AG08396 (cell line): ENCODE measurements around the gene MOB3A.
"Not testable (repeated sequence)": the region's sequence is repeated elsewhere in the genome, so short reads cannot be mapped to it uniquely, and the experiment has no call there.

Source experiments
- DNase-seq: peaks from one replicate; pipeline ENCODE4 v3.0.0; 2012; ENCODE audit warnings: low spot score, mixed read lengths

The MOB3A gene

DNA sequence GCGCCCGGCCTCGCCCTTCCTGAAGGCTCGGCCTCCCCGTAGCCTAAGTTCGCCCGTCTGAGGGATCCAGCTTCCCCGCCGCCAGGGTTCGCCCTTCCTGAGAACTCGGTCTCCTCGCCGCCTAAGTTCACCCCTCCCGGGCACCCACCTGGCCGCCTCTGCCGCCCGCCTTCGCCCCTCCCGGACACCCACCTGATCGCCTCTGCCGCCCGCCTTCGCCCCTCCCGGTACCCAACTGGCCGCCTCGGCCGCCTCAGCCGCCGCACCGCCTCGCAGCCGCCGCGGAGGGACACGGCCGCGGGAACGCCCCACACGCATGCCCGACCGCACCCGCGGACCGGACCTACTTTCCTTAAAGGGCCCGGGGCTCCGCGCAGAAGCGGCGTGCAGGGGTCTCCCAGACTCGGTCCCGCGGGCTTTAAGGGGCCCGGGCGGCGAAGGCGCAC lies at the start of gene MOB3A:
Gene MOB3A (minus strand): TSS at position 293 of the 446 bp plus-strand sequence. CDS start 17,766 bp downstream, outside the sequence.
- DNase-seq, result no peak

DNA sequence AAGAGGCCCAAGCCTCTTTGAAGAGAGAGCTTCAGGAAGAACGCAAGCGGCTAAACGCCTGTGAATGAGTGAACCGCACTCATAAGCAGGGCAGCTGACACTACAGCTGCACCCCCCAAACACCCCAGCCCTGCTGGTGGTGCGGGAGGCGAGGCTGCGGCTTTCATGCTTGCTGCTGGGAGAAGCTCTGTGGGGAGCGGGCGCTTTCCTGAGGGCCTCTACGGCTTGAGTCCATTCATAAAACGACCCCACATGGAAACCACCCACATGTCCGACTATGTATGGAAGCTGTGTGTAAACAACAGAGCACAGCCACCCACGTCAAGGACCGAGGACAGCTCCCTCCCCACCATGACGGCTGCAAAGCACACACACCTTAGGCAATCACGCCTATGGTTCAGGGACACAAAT lies 49.7 kb upstream of the MOB3A start:
- DNase-seq, result no peak

DNA sequence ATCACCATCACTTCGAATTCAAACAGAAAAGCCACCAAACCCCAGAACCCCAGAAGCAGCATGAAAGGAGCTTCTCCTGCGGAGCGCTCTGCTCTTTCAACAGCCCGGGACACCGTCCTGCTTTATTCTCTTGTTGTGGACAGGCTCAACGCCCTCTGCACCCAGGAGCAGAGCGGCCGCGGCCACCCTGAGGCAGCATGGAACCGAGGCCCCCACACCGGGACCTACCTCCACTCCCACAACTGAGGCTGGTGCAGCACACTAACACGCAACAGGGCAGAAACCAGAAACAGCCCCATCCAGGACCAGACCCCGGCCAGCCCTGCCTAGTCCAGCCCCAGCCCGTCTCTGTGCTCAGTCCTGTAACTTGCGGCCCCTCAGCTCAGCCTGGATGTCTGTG lies 48.1 kb upstream of the MOB3A start:
- DNase-seq, result no peak

DNA sequence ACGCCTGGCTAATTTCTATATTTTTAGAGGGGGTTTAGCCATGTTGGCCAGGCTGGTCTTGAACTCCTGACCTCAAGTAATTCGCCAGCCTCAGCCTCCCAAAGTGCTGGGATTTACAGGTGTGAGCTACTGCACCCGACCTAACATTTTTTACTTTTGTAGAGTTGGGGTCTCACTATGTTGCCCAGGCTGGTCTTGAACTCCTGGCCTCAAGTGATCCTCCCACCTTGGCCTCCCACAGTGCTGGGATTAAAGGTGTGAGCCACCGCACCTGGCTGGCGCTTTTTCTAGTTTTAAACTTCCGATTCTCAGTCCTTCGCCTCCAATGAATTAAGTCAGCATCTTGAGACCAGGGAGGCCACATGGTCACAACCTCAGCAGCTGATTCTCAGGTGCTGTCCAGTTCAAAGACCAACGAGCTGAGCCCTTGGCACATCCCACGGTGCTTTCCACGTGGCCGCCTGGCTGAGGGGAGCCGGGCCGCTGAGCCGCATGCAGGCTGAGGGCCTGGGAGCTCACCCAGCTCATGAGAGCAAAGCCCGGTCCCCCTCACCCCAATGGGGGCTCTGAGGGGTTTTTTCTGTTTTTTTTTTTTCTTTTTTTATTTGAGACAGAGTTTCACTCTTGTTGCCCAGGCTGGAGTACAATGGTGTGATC lies 46.2 kb upstream of the MOB3A start:
- DNase-seq, result no peak

DNA sequence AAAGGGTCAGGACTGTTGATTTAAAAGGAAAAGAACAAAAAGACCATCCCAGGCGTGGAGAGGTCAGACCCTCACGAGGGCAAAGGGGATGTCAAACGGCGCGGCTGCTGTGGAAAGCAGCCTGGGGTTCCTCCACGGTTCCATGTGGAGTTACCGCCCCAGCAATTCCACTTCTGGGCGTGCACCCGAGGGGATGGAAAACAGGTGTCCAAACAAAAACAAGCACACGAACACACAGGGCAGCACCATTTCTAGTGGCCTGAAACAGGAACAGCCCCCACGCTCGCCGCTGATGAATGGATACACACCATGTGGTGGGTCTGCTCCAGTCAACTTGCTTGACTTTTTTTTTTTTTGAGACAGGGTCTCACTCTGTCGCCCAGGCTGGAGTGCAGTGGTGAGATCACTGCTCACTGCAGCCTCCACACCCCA lies 44.0 kb upstream of the MOB3A start:
- DNase-seq, result no peak

DNA sequence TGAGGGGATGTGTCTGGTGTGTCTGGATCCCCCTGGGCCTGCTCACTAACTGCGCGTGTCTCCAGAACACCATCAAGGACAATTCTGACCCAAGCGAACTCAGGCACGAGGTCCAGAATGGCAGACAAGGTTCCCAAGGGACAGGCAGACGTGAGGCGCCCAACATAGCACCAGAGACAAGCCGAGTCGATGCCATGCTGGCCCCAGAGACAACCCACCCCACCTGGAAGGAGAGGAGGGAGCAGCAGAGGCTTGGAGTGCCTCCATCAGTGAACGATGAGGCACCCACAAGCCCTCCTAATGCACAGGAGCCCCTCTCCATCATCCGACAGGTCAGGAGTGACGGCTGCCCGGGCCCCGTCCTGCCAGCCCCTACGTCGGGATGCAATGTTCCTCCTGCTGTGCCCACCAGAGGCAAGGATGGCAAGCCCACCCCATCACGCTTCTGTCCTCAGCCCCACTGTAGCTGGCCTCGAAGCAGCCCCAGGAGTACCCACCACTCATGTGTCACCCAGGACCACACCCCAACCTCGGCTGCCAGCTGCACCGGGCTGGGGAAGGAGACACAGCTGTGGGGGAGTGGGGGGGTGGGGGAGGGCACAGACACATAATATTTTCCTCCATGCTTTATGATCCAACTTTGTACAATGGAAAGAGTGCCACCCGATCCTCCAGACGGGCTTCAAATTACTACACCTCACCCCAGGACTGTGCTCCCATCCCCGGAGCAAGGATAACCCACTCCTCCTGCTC lies 43.4 kb upstream of the MOB3A start:
- no peak for DNase-seq

DNA sequence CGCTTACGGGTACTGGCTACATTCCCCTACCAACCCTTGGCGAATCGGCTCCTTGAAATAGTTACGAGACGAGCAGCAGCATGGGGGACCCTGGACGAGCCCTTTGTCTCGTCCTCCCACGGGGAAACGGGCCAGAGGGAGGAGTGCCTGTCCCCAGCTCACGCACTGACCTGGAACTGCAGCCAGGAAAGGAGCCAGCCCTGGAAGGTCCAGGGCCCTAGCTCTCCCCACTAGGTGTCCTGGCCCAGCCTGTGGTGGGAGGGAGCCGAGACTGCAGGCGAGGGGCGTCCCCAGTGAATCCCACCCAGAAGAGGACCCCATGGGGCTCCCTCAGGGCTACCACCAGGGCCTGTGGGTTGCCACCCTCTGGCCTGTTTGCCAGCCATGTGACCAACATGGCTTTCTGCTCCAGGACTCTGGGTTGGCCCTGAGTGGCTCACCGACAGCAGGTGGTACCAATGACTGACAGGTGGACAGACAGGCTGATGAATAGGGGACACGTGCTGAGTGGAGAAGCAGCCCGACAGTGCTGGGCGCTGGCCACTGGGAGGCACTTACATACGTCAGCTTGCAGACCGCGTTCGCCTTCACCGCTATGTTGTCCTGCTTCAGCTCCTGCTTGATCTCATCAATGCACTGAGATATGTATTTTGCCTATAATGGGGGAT lies 42.1 kb upstream of the MOB3A start:
- DNase-seq, result no peak

DNA sequence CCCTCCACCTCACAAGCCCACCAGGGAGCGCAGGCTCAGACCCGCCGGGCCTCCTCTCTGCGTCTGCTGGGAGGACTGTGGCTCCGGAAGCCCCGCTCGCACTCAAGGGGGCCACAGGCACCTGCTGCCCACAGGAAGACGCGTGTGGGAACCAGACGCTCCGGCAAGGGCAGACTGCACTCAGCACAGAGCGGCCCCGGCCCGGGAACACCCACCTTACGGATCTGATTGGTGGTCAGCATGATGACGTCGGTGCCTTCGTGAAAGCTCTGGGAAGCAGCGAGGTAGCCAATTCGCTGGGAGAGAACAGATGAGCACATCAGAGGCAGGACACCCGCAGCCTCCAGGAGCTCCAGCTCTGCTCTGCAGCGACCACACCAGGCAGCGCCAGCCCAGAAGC lies 40.7 kb upstream of the MOB3A start:
- no peak for DNase-seq

DNA sequence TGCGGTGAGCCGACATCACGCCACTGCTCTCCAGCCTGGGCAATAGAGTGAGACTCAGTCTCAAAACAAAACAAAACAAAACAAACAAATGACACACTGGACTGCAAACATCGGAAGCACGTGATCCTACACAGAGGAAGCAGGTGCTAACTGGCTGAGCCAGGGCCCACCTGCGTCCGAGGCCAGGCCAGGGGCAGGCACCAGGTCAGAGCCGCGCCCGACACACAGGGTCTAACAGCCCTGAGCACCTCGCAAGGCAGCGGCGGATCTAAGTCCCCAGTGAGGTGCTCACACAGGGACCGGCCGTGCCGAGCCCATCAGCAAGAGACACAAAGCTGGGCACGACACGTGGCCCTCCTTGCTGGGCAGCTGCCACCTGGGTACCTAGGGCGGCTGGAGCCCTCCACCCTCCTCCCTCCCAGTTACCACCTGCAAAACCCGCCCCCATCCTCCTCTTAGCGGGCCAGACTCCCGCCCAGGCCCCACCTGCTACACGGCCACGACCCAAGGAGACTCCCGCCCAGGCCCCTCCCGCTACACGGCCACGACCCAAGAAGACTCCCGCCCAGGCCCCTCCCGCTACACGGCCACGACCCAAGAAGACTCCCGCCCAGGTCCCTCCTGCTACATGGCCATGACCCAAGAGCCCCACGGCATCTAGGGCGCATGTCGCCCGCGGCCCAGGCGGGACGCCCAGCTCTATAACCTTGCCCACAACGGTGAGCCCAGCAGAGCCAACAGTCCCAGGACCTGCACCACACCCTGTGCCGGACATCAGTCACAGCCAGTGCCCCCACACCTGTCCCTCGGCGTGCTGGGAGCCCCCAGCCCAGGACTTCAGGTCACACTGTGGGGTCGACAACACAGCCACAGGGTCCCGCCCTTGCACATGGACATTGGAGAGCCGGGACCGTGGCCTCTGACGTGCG lies 39.6 kb upstream of the MOB3A start:
- DNase-seq, result no peak

DNA sequence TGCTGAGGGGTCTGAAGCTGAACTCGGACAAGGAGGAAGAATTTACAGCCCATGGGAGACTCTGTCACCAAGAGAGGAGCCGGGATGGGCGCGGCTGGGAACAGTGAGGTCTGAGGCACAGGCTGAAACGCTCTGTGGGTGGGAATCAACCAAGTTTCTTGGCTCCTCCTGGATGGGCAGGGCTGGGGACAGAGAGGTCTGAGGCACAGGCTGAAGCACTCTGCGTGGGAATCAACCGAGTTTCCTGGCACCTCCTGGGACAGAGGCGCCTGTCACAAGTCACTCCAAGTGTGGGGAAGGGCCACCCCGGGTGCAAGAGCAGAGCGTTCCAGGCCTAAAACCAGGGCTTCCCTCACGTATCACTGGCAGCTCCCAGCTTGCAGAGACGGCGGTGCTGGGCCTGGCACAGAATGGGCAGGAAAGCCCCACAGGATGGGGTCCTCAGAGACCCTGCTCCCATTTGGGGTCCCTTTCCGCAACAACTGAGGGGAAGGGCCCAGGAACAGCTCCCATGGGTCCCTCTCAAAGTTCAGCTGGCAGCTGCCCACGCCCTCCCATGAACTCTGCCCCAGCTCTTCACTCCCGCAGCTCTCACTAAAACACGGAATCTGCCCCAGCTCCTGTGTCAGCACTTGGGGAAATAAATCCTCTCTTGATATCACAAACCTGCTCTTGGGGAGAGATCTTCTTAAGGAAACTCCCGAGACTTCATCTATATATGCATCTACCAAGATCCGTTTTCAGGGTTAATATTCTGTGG lies 36.8 kb upstream of the MOB3A start:
- no peak for DNase-seq

DNA sequence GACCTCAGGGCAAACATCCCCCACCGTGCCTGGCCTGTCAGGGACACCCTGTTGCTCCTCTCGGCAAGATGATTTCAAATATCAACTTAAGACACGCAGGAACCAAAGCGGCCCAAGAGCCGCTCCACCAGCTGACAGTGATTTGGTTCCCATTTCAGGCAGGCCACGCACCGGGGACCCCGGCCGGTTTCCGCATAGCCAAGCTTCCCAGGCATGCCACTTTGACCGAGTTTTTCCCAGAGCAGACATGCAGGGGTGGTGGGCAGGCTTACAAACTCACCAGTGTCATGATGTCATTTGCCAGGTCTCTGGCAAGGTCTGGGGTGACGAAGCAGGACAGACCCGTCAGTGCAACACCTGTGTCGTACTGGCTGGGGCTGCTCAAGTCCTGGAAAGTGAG lies 36.1 kb upstream of the MOB3A start:
- DNase-seq, result no peak

DNA sequence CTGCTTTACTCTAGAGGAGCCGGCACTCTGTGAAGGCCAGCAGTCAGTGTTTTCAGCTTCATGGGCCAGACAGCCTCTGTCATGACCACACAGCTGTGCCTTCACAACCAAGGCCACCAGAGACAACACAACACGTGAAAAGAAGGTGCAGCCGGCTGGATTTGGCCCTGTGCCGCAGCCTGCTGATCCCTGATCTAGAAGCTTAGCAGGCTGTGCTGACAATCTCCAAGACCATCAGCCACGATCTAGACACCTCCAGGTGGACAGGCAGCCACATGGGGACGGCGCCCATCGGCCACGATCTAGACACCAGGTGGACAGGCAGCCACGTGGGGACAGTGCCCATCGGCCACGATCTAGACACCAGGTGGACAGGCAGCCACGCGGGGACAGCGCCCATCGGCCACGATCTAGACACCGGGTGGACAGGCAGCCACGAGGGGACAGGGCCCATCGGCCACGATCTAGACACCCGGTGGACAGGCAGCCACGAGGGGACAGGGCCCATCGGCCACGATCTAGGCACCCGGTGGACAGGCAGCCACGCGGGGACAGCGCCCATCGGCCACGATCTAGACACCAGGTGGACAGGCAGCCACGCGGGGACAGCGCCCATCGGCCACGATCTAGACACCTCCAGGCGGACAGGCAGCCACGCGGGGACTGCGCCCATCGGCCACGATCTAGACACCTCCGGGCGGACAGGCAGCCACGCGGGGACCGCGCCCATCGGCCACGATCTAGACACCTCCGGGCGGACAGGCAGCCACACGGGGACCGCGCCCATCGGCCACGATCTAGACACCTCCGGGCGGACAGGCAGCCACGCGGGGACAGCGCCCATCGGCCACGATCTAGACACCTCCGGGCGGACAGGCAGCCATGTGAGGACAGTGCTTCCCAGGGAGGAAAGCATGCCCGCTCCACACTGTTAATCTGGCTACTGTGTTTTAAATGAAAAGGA lies 35.2 kb upstream of the MOB3A start:
- not testable (repeated sequence) for DNase-seq

DNA sequence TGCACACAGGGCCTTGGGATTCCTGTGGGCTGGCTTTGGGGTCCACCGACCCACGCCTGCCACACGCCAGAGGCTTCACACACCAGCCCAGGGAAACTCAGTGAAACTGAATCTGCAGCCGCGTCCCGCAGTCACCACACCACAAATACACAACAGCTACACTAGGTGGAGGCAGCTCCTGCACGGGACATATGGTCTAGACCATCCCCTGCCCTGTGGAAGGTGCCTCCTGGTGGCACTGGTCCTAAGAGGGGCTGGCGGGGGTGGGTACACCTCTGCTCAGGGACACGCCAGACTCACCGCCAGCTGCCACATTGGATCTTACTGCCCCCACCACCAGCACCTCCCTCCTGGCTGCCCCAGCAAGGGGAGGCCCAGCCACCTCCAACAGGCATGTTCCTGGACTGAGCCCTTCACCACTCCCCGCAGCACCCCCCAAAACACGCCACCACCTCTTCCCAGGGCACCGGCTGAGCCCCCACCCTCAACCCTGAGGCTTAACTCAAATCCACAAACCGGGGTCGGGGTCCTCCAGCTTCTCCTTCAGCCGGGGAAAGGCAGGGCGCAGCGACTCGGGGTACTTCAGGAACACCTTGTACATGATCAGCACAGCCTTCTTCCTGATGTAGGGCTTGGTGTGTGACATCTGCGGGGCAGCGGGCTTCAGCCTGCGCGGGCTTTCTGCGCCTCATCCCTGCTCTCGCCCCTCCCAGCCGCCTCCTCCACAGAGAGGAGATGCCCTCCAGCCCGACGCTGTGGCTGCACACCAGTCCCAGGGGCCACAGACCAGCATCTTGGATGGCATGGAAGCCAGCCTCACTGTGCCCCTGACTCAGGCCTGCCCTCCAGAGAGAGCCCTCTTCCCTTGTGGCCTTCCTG lies 34.0 kb upstream of the MOB3A start:
- no peak for DNase-seq

DNA sequence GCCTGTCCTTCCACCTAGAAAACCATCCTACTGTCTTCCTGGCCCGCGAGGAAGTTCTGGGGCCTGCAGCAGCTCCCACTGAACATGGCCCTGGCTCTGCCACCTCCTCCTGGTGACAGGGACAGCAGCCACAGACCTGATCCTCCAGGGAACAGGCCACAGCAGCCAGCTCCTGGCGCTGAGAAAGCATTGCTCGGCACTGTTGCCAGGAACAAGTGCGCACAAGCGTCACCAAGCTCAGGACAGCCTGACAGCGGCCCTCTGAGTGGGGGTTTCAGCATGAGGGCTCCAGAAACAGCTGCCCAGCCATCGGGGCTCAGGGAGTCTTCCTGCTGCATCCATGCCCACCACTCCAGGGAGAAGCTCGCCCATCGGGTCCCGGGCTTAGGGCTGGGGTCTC lies 33.4 kb upstream of the MOB3A start:
- DNase-seq, result no peak

DNA sequence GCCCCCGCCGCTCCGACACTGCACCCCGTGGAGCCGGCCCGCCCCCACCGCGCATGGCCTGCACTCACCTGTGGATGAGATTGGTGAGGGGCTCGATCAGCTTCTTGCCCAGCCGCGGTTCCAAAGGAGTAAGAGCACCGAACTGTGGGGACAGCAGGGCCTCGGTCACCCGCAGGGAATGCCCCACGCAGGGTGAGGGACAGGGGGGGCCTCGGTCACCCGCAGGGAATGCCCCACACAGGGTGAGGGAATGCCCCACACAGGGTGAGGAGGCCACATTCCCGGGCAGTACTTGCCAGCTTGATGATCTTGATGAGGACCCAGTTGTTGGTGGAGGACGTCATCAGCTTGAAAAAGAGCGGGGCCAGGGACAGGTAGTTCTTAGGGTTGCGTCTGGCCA lies 32.9 kb upstream of the MOB3A start:
- DNase-seq, result no peak

DNA sequence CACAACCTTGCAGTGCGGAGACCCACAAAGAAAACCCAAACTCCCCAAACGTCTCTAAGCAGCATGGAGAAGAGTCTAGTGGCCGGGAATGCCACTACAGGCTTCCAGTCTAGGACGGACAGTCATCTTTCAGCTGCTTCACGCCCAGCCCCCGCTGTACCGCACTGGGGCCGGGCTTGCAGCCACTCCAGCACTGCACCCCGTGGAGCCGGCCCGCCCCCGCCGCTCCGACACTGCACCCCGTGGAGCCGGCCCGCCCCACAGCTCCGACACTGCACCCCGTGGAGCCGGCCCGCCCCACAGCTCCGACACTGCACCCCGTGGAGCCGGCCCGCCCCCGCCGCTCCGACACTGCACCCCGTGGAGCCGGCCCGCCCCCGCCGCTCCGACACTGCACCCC lies 32.1 kb upstream of the MOB3A start:
- DNase-seq, result not testable (repeated sequence)

DNA sequence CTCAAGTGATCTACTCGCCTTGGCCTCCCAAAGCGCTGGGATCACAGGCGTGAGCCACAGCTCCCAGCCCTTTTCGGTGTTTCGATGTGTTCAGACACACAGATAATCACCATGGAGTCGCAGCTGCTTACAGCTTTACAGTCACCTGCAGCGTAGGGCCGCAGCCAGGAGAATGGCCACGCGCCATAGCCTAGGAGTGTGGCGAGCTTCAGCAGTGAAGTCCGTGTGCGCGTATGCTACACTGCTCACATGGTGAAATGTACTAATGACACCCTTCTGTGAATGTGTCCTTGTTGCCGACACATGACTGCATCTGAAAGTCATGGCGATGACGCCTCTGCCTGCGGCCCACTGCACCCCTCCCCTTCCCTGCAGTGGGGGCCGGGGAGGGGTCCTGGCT lies 31.6 kb upstream of the MOB3A start:
- no peak for DNase-seq

DNA sequence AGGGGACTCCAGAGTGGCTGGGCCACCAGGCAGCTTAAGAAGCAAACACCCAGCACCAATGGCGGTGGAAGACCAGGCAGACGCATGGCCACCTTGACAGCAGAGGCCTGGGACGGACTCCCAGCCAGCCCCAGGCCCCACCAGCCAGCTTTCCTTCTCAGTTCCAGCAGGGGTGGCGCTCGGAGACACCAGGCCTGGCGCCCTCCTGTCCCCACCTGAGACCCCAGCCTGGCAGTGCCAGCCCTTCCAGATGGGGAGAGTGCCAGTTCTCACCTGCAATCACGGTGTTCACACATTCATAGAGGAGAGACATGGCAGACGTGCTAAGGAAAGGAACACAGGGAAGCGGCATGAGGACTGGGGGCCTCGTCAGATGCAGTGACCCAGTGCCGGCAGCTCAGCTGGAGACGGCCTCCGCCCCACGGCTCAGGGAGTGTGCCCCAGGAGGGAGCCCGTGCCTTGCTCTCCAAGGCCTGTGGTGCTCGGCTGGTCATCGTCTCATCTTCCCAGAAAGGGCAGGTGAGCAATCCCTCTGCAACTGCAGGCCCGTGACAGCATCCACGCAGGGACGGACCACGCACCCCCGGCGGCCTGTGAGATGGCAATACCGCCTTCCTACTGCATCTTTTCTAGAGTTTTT lies 30.9 kb upstream of the MOB3A start:
- no peak for DNase-seq
